ENCODE measurements around the gene LIMD2. TPM values are rescaled to one million over a fixed set of nuclear protein-coding genes. Genes with fewer than 3 reads are reported as not detected.

Gene LIMD2
- polyA plus RNA-seq, 3 donors = 315 to 631 (median 334) TPM

DNA sequence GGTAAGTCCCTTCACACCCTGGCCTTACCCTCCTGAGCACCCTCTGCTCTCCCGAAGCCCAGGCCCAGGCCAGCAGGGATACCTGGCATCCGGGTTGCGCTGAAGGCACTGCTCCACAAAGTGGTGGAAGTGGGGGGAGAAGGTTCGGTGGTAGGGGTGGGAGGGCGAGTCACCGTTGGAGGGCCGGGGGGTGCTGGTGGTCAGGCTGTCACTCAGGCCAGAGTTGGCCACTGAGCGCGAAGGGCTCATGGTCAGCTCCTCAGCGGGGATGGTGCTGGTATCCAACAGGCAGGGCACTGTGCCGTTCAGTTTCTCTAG, 4.3 kb upstream of the LIMD2 start:
- H3K9me3 Mint-ChIP-seq = peaks cover 0 to 2% (median 0%) of the 10 kb centered on the region in 7 donors
- H3K4me3 Mint-ChIP-seq = no peak overlapping the region
- H3K4me2 ChIP-seq (replicated peaks; ENCODE audit: extremely low read depth, low read length, poor library complexity, severe bottlenecking) = no peak overlapping the region
- no peak for DNase-seq
- no peaks in the 10 kb centered on the region for H3K9me3 ChIP-seq (replicated peaks in 1 of 2; ENCODE audit: control insufficient read depth in 1 of 2, insufficient read depth in 1 of 2, low read length in 2 of 2)
- intact Hi-C loops (cut with micrococcal nuclease) = loop anchor here in 1 of 2 donors (5.0 kb wide), 1 partner anchor 138 kb away; the partner anchor contains the start of gene SMARCD2
- no peak overlapping the region for H3K27ac ChIP-seq (ENCODE audit: low read depth in 1 of 2, low read length in 2 of 2)
- H4K20me1 ChIP-seq (ENCODE audit: insufficient read depth, low read length) = peaks cover 50% of the 10 kb centered on the region
- H3K27ac Mint-ChIP-seq = peak overlapping the region in 1 of 7 donors; percentile 82
- H3K27me3 Mint-ChIP-seq (ENCODE audit: low read depth in 3 of 3) = no peaks in the 10 kb centered on the region
- 100% methylated on average over 4 of the region's 11 CpGs for WGBS (ENCODE audit: insufficient coverage)
- peaks cover 44% of the 10 kb centered on the region for H3K4me1 Mint-ChIP-seq
- no peak overlapping the region for H2AFZ ChIP-seq (ENCODE audit: insufficient read depth, low read depth, low read length, poor library complexity, severe bottlenecking)
- TF ChIP-seq CTCF (IDR thresholded peaks at IDR 0.05) = no peak
- H3K9ac ChIP-seq (ENCODE audit: insufficient read depth, low read length, poor library complexity, severe bottlenecking) = no peak overlapping the region
- H3K27me3 ChIP-seq (ENCODE audit: control insufficient read depth in 2 of 2, insufficient read depth in 2 of 2, low read length in 2 of 2) = no peaks in the 10 kb centered on the region
- peaks cover 39 to 50% of the 10 kb centered on the region in 2 donors for H3K36me3 Mint-ChIP-seq
- peaks cover 26 to 53% of the 10 kb centered on the region in 2 donors for H3K36me3 ChIP-seq (replicated peaks in 1 of 2; ENCODE audit: control insufficient read depth in 1 of 2, insufficient read depth in 2 of 2, low read length in 2 of 2)
- H3K4me3 ChIP-seq (replicated peaks in 1 of 3; ENCODE audit: low read depth in 2 of 3, low read length in 3 of 3) = no peak overlapping the region
- H3K4me1 ChIP-seq (ENCODE audit: control insufficient read depth in 1 of 2, insufficient read depth in 2 of 2, low read length in 2 of 2) = peaks cover 37 to 45% of the 10 kb centered on the region in 2 donors
- H3K79me2 ChIP-seq (ENCODE audit: insufficient read depth, low read length) = peaks cover 32% of the 10 kb centered on the region

GRCh38 chr17:63703556-63704258, 3.8 kb upstream of the LIMD2 start:
- Histone ChIP-seq H4K20me1 (ENCODE audit: insufficient read depth, low read length) (peaks cover 55% of the 10 kb centered on the region), H3K4me2 (replicated peaks; ENCODE audit: extremely low read depth, low read length, poor library complexity, severe bottlenecking) (no peak overlapping the region), H3K36me3 (replicated peaks in 1 of 2; ENCODE audit: control insufficient read depth in 1 of 2, insufficient read depth in 2 of 2, low read length in 2 of 2) (peaks cover 20 to 48% of the 10 kb centered on the region in 2 donors), H3K79me2 (ENCODE audit: insufficient read depth, low read length) (peaks cover 37% of the 10 kb centered on the region), H2AFZ (ENCODE audit: insufficient read depth, low read depth, low read length, poor library complexity, severe bottlenecking) (no peak overlapping the region), H3K4me1 (ENCODE audit: control insufficient read depth in 1 of 2, insufficient read depth in 2 of 2, low read length in 2 of 2) (peaks cover 37 to 45% of the 10 kb centered on the region in 2 donors), H3K27me3 (ENCODE audit: control insufficient read depth in 2 of 2, insufficient read depth in 2 of 2, low read length in 2 of 2) (no peaks in the 10 kb centered on the region), H3K9me3 (replicated peaks in 1 of 2; ENCODE audit: control insufficient read depth in 1 of 2, insufficient read depth in 1 of 2, low read length in 2 of 2) (no peaks in the 10 kb centered on the region), H3K4me3 (replicated peaks in 1 of 3; ENCODE audit: low read depth in 2 of 3, low read length in 3 of 3) (no peak overlapping the region), H3K27ac (ENCODE audit: low read depth in 1 of 2, low read length in 2 of 2) (peak overlapping the region in 1 of 2 donors; percentile 95), H3K9ac (ENCODE audit: insufficient read depth, low read length, poor library complexity, severe bottlenecking) (no peak overlapping the region)
- DNase-seq = no peak
- H3K36me3 Mint-ChIP-seq = peaks cover 34 to 45% of the 10 kb centered on the region in 2 donors
- H3K9me3 Mint-ChIP-seq = peaks cover 0 to 2% (median 0%) of the 10 kb centered on the region in 7 donors
- intact Hi-C loops (cut with micrococcal nuclease) = loop anchor here in 1 of 2 donors (5.0 kb wide), 1 partner anchor 139 kb away; the partner anchor contains the start of gene SMARCD2
- H3K4me3 Mint-ChIP-seq = no peak overlapping the region
- H3K27ac Mint-ChIP-seq = peak overlapping the region in 5 of 7 donors; percentile 10 to 82 (median 53)
- H3K27me3 Mint-ChIP-seq (ENCODE audit: low read depth in 3 of 3) = no peaks in the 10 kb centered on the region
- H3K4me1 Mint-ChIP-seq = peaks cover 44% of the 10 kb centered on the region
- WGBS (ENCODE audit: insufficient coverage) = 95% methylated on average over 10 of the region's 16 CpGs
- no peak for TF ChIP-seq CTCF (IDR thresholded peaks at IDR 0.05)
